HG02943 (cell line): Measurements from ENCODE around the gene PRKRIP1.
"Not testable (repeated sequence)": the region's sequence is repeated elsewhere in the genome, so short reads cannot be mapped to it uniquely, and the experiment has no call there.

ENCODE experiments used
- ATAC-seq: cut with Tn5 transposase; IDR thresholded peaks from one replicate; pipeline ENCODE4 v1.9.1; 2021; ENCODE audit warnings: mild to moderate bottlenecking, low read depth, moderate library complexity; ENCODE audit not compliant: unreplicated experiment

PRKRIP1 gene

GRCh38 chr7:102395873-102396709 lies at the start of gene PRKRIP1:
PRKRIP1 (plus strand) TSS chr7:102396363; CDS start chr7:102396412, 49 bp downstream.
- ATAC-seq, result peak; percentile 97

GRCh38 chr7:102346983-102347382 lies 49.2 kb upstream of the PRKRIP1 start:
- ATAC-seq, result not testable (repeated sequence)

GRCh38 chr7:102356344-102356743 lies 39.8 kb upstream of the PRKRIP1 start, which contains the start of gene SPDYE6:
SPDYE6 (minus strand) TSS chr7:102356444; CDS start chr7:102356023, 421 bp downstream.
- not testable (repeated sequence) for ATAC-seq

- peak; percentile 97 for ATAC-seq
Measured at GRCh38 chr7:102363549-102364393, 32.4 kb upstream of the PRKRIP1 start.

- ATAC-seq, result not testable (repeated sequence)
Measured at GRCh38 chr7:102364394-102364886, 31.7 kb upstream of the PRKRIP1 start.

- ATAC-seq, result not testable (repeated sequence)
Measured at GRCh38 chr7:102365390-102365789, 30.8 kb upstream of the PRKRIP1 start.

- not testable (repeated sequence) for ATAC-seq
Measured at GRCh38 chr7:102370038-102370437, 26.1 kb upstream of the PRKRIP1 start.

- ATAC-seq, result not testable (repeated sequence)
Measured at GRCh38 chr7:102372796-102373195, 23.4 kb upstream of the PRKRIP1 start.

- no peak for ATAC-seq
Measured at GRCh38 chr7:102376964-102377466, 19.1 kb upstream of the PRKRIP1 start.

- not testable (repeated sequence) for ATAC-seq
Measured at GRCh38 chr7:102380837-102381236, 15.3 kb upstream of the PRKRIP1 start.

GRCh38 chr7:102381696-102382425 lies 14.3 kb upstream of the PRKRIP1 start:
- ATAC-seq, result not testable (repeated sequence)

- ATAC-seq, result no peak
Measured at GRCh38 chr7:102387064-102387463, 9.1 kb upstream of the PRKRIP1 start.

GRCh38 chr7:102389810-102390209 lies 6.4 kb upstream of the PRKRIP1 start:
- no peak for ATAC-seq

- no peak for ATAC-seq
Measured at GRCh38 chr7:102390697-102391484, 5.3 kb upstream of the PRKRIP1 start.

GRCh38 chr7:102392330-102392729 lies 3.8 kb upstream of the PRKRIP1 start:
- no peak for ATAC-seq

- ATAC-seq, result no peak
Measured at GRCh38 chr7:102393467-102393866, 2.7 kb upstream of the PRKRIP1 start.

GRCh38 chr7:102395592-102395872 lies 631 bp upstream of the PRKRIP1 start:
- ATAC-seq, result no peak

- ATAC-seq, result no peak
Measured at GRCh38 chr7:102396710-102397019, 502 bp downstream of the PRKRIP1 start.

GRCh38 chr7:102398543-102398942 lies 2.4 kb downstream of the PRKRIP1 start:
- ATAC-seq, result no peak

GRCh38 chr7:102400360-102400759 lies 4.2 kb downstream of the PRKRIP1 start:
- ATAC-seq, result no peak
